ENCODE data around the gene YBEY.

GRCh38 chr21:46340998-46341397, 54.9 kb downstream of the YBEY start:
- TF ChIP-seq CTCF (IDR thresholded peaks at IDR 0.05) (no peak), POLR2A (IDR thresholded peaks at IDR 0.05) (no peak), EP300 (IDR thresholded peaks at IDR 0.05) (no peak)

Data from sigmoid colon (tissue), 4 donors.